Measurements from ENCODE around the gene NPR3. TPM values are rescaled to one million over a fixed set of nuclear protein-coding genes. Genes with fewer than 3 reads are reported as not detected.

NPR3 gene
- total RNA-seq, 4 donors from 2014 or later, result 0.51 to 4.9 (median 1.3) TPM

DNA sequence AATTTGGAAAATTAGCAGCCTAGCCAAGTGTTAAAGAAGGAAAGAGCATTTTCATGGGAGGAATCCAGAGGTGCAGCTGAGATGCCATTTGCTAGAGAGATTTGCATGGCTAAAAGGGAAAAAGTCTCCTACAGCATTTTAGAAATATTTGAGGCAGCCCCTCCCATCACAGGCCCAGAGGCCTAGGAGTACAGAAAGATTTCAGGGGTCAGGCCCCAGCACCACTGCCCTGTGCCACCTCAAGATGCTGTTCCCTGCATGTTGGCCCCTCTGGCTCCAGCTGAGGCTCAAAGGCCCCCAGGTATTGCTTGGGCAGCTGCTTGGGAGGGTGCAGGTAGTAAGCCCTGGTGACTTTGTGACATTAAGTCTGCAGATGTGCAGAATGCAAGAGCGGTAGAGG is 26.9 kb upstream of the NPR3 start:
- TF ChIP-seq POLR2A (IDR thresholded peaks at IDR 0.05), result no peak
- TF ChIP-seq, protein P1, sequence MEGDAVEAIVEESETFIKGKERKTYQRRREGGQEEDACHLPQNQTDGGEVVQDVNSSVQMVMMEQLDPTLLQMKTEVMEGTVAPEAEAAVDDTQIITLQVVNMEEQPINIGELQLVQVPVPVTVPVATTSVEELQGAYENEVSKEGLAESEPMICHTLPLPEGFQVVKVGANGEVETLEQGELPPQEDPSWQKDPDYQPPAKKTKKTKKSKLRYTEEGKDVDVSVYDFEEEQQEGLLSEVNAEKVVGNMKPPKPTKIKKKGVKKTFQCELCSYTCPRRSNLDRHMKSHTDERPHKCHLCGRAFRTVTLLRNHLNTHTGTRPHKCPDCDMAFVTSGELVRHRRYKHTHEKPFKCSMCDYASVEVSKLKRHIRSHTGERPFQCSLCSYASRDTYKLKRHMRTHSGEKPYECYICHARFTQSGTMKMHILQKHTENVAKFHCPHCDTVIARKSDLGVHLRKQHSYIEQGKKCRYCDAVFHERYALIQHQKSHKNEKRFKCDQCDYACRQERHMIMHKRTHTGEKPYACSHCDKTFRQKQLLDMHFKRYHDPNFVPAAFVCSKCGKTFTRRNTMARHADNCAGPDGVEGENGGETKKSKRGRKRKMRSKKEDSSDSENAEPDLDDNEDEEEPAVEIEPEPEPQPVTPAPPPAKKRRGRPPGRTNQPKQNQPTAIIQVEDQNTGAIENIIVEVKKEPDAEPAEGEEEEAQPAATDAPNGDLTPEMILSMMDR (IDR thresholded peaks at IDR 0.05 in 4 of 5, conservative IDR thresholded peaks at IDR 0.05 in 1 of 5), result no peak
- H3K27me3 ChIP-seq, result no peaks in the 10 kb centered on the region
- H3K4me3 ChIP-seq, result no peak overlapping the region
- intact Hi-C loops (cut with DNase I; ENCODE audit: low total_unique reads) (no loop called here), in situ Hi-C loops (cut with MboI; ENCODE audit: low sequenced_read_pairs in 4 of 4) (no loop called here)
- H3K9me3 ChIP-seq, result no peaks in the 10 kb centered on the region
- no peaks in the 10 kb centered on the region for H3K36me3 ChIP-seq
- no peak overlapping the region for H3K27ac ChIP-seq
- DNase-seq, result no peak
- no peak for ATAC-seq
- H3K4me1 ChIP-seq, result peaks cover 0 to 3% of the 10 kb centered on the region in 2 donors

DNA sequence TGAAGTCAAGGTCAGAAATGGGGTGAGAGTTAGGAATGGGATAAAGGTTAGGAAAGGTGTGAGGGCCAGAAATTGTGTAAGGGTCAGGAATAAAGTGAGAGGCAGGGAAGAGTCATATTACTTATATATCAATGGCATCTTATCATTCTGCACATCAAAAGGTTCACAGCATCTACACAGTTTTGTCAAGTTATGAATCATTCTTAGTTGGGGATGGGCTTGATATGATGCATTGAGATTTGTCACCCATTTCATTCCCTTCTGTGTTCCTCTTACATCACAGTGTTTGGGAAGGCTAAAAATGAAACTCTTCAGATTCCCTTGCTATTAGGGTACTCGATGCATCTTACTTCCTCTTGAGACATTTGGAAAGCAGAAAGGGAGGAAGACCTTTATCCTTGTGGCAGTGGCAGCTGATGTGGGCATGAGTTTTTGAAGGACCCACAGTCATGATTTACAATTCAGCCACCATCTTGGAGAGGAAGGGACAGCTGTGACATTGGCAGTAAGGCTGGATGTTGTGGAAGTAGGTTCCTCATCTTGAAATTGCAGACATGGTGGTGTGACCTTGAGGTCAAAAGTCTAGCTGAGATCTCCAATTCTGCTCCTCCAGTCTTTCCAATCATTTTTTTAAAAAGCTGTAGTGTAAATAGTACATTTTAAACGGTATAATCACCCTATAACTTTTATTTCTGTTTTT is 24.2 kb upstream of the NPR3 start:
- ATAC-seq (no peak), DNase-seq (no peak)
- Histone ChIP-seq H3K27me3 (no peaks in the 10 kb centered on the region), H3K36me3 (no peaks in the 10 kb centered on the region), H3K9me3 (no peaks in the 10 kb centered on the region), H3K4me1 (peaks cover 0 to 3% of the 10 kb centered on the region in 2 donors), H3K4me3 (no peak overlapping the region), H3K27ac (no peak overlapping the region)
- in situ Hi-C loops (cut with MboI; ENCODE audit: low sequenced_read_pairs in 4 of 4) (no loop called here), intact Hi-C loops (cut with DNase I; ENCODE audit: low total_unique reads) (no loop called here)
- TF ChIP-seq POLR2A (IDR thresholded peaks at IDR 0.05), result no peak
- TF ChIP-seq, protein P1 (IDR thresholded peaks at IDR 0.05 in 4 of 5, conservative IDR thresholded peaks at IDR 0.05 in 1 of 5), result no peak

DNA sequence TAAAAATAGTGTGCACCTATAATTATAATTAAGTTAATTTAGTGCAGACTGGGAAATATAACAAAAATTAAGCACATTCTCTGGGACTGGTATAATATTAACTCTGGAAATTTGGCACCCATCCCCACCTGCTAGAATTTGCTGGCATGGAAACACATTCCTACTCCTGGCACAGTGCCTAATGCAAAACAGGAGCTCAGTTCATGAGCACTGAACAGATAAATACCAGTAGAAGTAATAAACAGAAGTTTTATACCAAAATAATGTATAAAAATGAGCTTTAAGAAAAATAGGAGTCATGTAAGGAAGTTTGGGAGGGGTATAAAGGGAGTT is 23.7 kb upstream of the NPR3 start:
- Histone ChIP-seq H3K27ac (no peak overlapping the region), H3K4me1 (peaks cover 0 to 3% of the 10 kb centered on the region in 2 donors), H3K4me3 (no peak overlapping the region), H3K27me3 (no peaks in the 10 kb centered on the region), H3K9me3 (no peaks in the 10 kb centered on the region), H3K36me3 (no peaks in the 10 kb centered on the region)
- TF ChIP-seq, protein P1 (IDR thresholded peaks at IDR 0.05 in 4 of 5, conservative IDR thresholded peaks at IDR 0.05 in 1 of 5), result no peak
- no peak for TF ChIP-seq POLR2A (IDR thresholded peaks at IDR 0.05)
- DNase-seq, result no peak
- in situ Hi-C loops (cut with MboI; ENCODE audit: low sequenced_read_pairs in 4 of 4), result no loop called here
- no peak for ATAC-seq
- intact Hi-C loops (cut with DNase I; ENCODE audit: low total_unique reads), result no loop called here

DNA sequence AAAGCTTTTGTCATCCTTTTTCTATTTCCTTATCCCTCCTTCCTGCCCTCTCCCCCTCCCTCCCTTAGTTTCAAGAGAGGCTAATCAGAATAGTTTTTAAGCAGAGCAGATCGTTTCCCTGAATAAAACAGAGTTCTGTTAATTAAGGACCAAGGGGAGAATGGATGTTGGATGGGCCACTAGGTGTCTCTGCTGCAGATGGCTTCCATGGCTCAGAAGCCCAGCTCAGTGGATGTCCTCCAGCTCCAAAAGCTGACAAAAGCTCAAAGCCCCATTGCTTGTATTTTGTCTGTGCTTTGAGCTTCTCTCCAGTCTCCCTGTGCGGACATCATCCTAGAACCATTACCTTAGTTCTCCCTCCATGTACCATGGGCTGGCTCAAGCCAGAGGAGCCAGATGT is 21.0 kb upstream of the NPR3 start:
- ATAC-seq (no peak), DNase-seq (no peak)
- Histone ChIP-seq H3K9me3 (no peaks in the 10 kb centered on the region), H3K4me1 (peaks cover 0 to 3% of the 10 kb centered on the region in 2 donors), H3K27ac (no peak overlapping the region), H3K4me3 (no peak overlapping the region), H3K36me3 (no peaks in the 10 kb centered on the region), H3K27me3 (no peaks in the 10 kb centered on the region)
- TF ChIP-seq, protein P1 (IDR thresholded peaks at IDR 0.05 in 4 of 5, conservative IDR thresholded peaks at IDR 0.05 in 1 of 5), result no peak
- no peak for TF ChIP-seq POLR2A (IDR thresholded peaks at IDR 0.05)
- intact Hi-C loops (cut with DNase I; ENCODE audit: low total_unique reads) (no loop called here), in situ Hi-C loops (cut with MboI; ENCODE audit: low sequenced_read_pairs in 4 of 4) (no loop called here)

DNA sequence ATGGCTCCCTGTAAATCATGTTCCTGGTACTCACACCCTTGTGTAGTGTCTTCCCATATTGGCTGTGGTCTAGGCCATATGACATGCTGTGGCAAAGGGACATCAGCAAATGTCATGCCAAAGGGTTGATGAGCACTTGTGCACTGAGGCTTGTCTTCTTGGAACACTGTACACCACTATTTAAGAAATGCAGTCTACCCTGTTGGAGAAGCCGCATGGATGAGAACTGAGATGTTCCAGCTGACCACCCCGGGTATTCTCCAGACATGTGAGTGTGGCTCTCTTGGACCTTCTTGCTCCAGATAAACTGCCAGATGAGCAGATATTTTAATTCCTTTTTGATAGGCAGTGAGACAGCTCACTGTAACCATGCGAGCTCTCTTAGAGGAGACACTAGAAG is 20.5 kb upstream of the NPR3 start:
- Histone ChIP-seq H3K4me3 (no peak overlapping the region), H3K27ac (no peak overlapping the region), H3K4me1 (peaks cover 0 to 3% of the 10 kb centered on the region in 2 donors), H3K27me3 (no peaks in the 10 kb centered on the region), H3K9me3 (no peaks in the 10 kb centered on the region), H3K36me3 (no peaks in the 10 kb centered on the region)
- no peak for DNase-seq
- in situ Hi-C loops (cut with MboI; ENCODE audit: low sequenced_read_pairs in 4 of 4), result no loop called here
- intact Hi-C loops (cut with DNase I; ENCODE audit: low total_unique reads), result no loop called here
- no peak for TF ChIP-seq POLR2A (IDR thresholded peaks at IDR 0.05)
- TF ChIP-seq, protein P1 (IDR thresholded peaks at IDR 0.05 in 4 of 5, conservative IDR thresholded peaks at IDR 0.05 in 1 of 5), result no peak
- no peak for ATAC-seq
